MM.1S (cell line): ENCODE data around the gene MINK1.

ENCODE experiments used
- DNase-seq: peaks from one replicate; pipeline ENCODE4 v3.0.0-alpha.2; 2015
- H2AFZ ChIP-seq: fragments of 300-600 bp; sonication (generic); 2 replicates; pipeline ENCODE4 v1.6.0; 2016; ENCODE audit warnings: antibody characterized with exemption, low read length
- H3F3A ChIP-seq: fragments of 300-600 bp; sonication (generic); 2 replicates; pipeline ENCODE4 v1.6.1; 2016; ENCODE audit warnings: mild to moderate bottlenecking, antibody characterized with exemption, low read length, moderate library complexity, mixed read lengths; ENCODE audit not compliant: insufficient read depth
- H3K27ac ChIP-seq: fragments of 300-600 bp; sonication (generic); 2 replicates; pipeline ENCODE4 v1.5.1; 2016; ENCODE audit warnings: mild to moderate bottlenecking, low read length
- H3K27me3 ChIP-seq: fragments of 300-600 bp; sonication (generic); replicated peaks from 2 replicates; pipeline ENCODE4 v1.6.0; 2016; ENCODE audit warnings: low read length; ENCODE audit not compliant: insufficient read depth
- H3K36me3 ChIP-seq: fragments of 300-600 bp; sonication (generic); replicated peaks from 2 replicates; pipeline ENCODE4 v1.6.1; 2016; ENCODE audit warnings: mild to moderate bottlenecking, low read length, mixed read lengths; ENCODE audit not compliant: insufficient read depth
- H3K4me1 ChIP-seq: fragments of 300-600 bp; sonication (generic); 2 replicates; pipeline ENCODE4 v1.6.1; 2016; ENCODE audit warnings: low read length, mixed read lengths
- H3K4me2 ChIP-seq: fragments of 300-600 bp; sonication (generic); 2 replicates; pipeline ENCODE4 v1.6.0; 2016; ENCODE audit warnings: low read depth, low read length
- H3K4me3 ChIP-seq: fragments of 300-600 bp; sonication (generic); 2 replicates; pipeline ENCODE4 v1.5.1; 2016; ENCODE audit warnings: low read length, mixed read lengths
- H3K79me2 ChIP-seq: fragments of 300-600 bp; sonication (generic); 2 replicates; pipeline ENCODE4 v1.6.1; 2016; ENCODE audit warnings: mixed run types, low read length, mixed read lengths
- H3K9ac ChIP-seq: fragments of 300-600 bp; sonication (generic); 2 replicates; pipeline ENCODE4 v1.6.1; 2016; ENCODE audit warnings: low read length, mixed read lengths
- H3K9me2 ChIP-seq: fragments of 300-600 bp; sonication (generic); replicated peaks from 2 replicates; pipeline ENCODE4 v1.6.1; 2016; ENCODE audit warnings: mild to moderate bottlenecking, low read length, mixed read lengths; ENCODE audit not compliant: insufficient read depth
- H3K9me3 ChIP-seq: fragments of 300-600 bp; sonication (generic); replicated peaks from 2 replicates; pipeline ENCODE4 v1.6.1; 2016; ENCODE audit warnings: mild to moderate bottlenecking, low read length, mixed read lengths; ENCODE audit not compliant: insufficient read depth
- H4K20me1 ChIP-seq: fragments of 300-600 bp; sonication (generic); 2 replicates; pipeline ENCODE4 v1.6.1; 2016; ENCODE audit warnings: mild to moderate bottlenecking, low read length, moderate library complexity, mixed read lengths; ENCODE audit not compliant: insufficient read depth
- EZH2 ChIP-seq: fragments of 300-600 bp; sonication (generic); optimal IDR thresholded peaks from 2 replicates; pipeline ENCODE3; 2017; ENCODE audit warnings: low read depth, mild to moderate bottlenecking, antibody characterized with exemption, low read length, mixed read lengths
- EZH2phosphoT487 ChIP-seq: fragments of 300-600 bp; sonication (generic); IDR thresholded peaks from 2 replicates; pipeline ENCODE4 v1.6.1; 2018; ENCODE audit warnings: antibody characterized with exemption, low read length
- TF ChIP-seq, protein P1 (sequence below): fragments of 300-600 bp; sonication (generic); IDR thresholded peaks from 2 replicates; pipeline ENCODE4 v1.5.1; 2016; ENCODE audit warnings: antibody characterized with exemption, low read length, mixed read lengths

MINK1 gene

DNA sequence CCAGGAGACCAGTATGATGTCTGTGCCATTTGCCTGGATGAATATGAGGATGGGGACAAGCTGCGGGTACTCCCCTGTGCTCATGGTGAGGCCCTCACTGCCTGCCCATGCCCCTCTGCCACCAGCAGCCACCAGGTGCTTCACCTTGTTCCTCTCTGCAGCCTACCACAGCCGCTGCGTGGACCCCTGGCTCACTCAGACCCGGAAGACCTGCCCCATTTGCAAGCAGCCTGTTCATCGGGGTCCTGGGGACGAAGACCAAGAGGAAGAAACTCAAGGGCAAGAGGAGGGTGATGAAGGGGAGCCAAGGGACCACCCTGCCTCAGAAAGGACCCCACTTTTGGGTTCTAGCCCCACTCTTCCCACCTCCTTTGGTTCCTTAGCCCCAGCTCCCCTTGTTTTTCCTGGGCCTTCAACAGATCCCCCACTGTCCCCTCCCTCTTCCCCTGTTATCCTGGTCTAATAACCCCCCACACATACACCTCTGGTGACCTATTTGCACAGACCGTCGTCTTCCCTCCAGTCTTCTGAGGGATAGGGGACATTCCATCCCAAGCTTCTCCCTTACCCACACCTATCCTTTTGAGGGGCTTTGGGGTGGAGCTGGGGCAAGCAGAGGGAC is 111.5 kb downstream of the MINK1 start:
- H3K27ac ChIP-seq, result peak overlapping the region; percentile 55; the same call in 1 of the 2 replicates
- no peaks in the 10 kb centered on the region for H3K9me2 ChIP-seq
- H3K4me3 ChIP-seq, result no peak overlapping the region
- H3K4me1 ChIP-seq, result peaks cover 35% of the 10 kb centered on the region
- peaks cover 81% of the 10 kb centered on the region for H3K79me2 ChIP-seq
- no peaks in the 10 kb centered on the region for H3K9me3 ChIP-seq
- H3K4me2 ChIP-seq, result peak overlapping the region; percentile 95; the same call in 1 of the 2 replicates
- no peak overlapping the region; the same call in 1 of the 2 replicates for H3K9ac ChIP-seq
- H2AFZ ChIP-seq, result no peak overlapping the region
- peaks cover 28% of the 10 kb centered on the region for H4K20me1 ChIP-seq
- no peak for TF ChIP-seq EZH2
- no peak for TF ChIP-seq EZH2phosphoT487
- TF ChIP-seq, protein P1, sequence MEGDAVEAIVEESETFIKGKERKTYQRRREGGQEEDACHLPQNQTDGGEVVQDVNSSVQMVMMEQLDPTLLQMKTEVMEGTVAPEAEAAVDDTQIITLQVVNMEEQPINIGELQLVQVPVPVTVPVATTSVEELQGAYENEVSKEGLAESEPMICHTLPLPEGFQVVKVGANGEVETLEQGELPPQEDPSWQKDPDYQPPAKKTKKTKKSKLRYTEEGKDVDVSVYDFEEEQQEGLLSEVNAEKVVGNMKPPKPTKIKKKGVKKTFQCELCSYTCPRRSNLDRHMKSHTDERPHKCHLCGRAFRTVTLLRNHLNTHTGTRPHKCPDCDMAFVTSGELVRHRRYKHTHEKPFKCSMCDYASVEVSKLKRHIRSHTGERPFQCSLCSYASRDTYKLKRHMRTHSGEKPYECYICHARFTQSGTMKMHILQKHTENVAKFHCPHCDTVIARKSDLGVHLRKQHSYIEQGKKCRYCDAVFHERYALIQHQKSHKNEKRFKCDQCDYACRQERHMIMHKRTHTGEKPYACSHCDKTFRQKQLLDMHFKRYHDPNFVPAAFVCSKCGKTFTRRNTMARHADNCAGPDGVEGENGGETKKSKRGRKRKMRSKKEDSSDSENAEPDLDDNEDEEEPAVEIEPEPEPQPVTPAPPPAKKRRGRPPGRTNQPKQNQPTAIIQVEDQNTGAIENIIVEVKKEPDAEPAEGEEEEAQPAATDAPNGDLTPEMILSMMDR, result no peak
- H3F3A ChIP-seq, result peaks cover 80% of the 10 kb centered on the region
- H3K36me3 ChIP-seq, result no peaks in the 10 kb centered on the region
- H3K27me3 ChIP-seq, result no peaks in the 10 kb centered on the region
- no peak for DNase-seq

DNA sequence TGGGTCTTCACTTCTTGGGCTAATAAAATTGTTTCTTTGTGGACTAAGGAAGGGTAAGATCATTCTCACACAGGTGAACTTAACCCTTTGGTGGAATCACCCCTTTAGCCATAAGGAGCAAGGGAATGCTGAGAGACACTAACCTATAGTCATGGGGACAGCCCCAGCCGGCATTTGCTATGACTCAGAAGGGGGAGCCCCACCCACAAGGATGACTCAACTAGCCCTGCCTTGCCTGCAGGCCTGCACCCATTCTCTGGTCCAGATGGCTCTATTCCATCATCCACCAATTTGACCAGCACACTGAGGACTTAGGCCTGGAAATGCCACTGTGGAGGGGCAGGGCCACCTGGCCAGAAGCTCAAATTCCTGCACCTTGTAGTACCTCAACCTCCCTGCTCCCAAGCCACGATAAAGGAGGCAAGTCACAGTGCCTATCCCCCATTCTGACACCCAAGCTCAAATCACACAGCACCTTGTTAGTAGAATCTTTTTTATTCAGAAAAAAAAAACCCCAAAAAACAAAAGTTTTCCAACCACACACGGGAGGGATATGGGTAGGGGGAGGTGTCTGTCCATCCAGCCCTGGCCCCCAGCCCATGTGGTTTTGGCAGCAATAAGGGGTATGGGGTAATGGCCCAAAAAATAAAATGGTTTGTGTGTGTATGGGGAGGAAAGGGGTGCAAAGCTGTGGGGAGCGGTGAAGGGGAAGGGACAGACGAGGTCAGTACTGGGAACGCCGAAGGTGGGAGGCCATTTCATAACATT is 112.2 kb downstream of the MINK1 start:
- no peaks in the 10 kb centered on the region for H3K27me3 ChIP-seq
- TF ChIP-seq EZH2, result no peak
- H4K20me1 ChIP-seq, result peaks cover 28% of the 10 kb centered on the region
- no peaks in the 10 kb centered on the region for H3K9me3 ChIP-seq
- peaks cover 35% of the 10 kb centered on the region for H3K4me1 ChIP-seq
- peak overlapping the region; percentile 95 for H3K4me2 ChIP-seq
- H3K9ac ChIP-seq, result no peak overlapping the region; the same call in 1 of the 2 replicates
- peaks cover 81% of the 10 kb centered on the region for H3F3A ChIP-seq
- no peak overlapping the region for H2AFZ ChIP-seq
- H3K9me2 ChIP-seq, result no peaks in the 10 kb centered on the region
- peaks cover 83% of the 10 kb centered on the region for H3K79me2 ChIP-seq
- no peak overlapping the region for H3K4me3 ChIP-seq
- H3K27ac ChIP-seq, result peak overlapping the region; percentile 55; the same call in 1 of the 2 replicates
- no peaks in the 10 kb centered on the region for H3K36me3 ChIP-seq
- DNase-seq, result peak; percentile 61

DNA sequence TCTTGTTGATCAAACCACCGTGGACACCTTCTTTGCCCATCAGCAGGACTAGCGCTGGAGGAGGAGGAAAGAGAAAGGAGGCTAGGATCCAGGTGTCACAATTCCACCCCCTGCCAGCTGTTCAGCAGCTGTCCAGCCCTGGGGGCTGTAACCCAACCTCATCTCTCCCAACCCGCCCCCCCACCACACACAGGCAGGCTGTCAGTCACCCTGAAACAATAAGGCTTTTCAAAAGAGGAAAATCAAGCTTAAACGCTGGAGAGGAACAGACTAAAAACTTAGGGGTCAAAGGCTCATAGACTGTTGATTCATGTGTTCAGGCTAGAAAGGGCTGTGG is 112.8 kb downstream of the MINK1 start:
- Histone ChIP-seq H3F3A (peaks cover 78% of the 10 kb centered on the region), H3K79me2 (peaks cover 80% of the 10 kb centered on the region), H3K27me3 (no peaks in the 10 kb centered on the region), H3K9ac (peak overlapping the region; percentile 99; the same call in 1 of the 2 replicates), H3K4me1 (peaks cover 41% of the 10 kb centered on the region), H3K9me3 (no peaks in the 10 kb centered on the region), H3K4me3 (peak overlapping the region; percentile 99), H3K36me3 (no peaks in the 10 kb centered on the region), H3K27ac (peak overlapping the region; percentile 55; the same call in 1 of the 2 replicates), H3K9me2 (no peaks in the 10 kb centered on the region), H4K20me1 (peaks cover 28% of the 10 kb centered on the region), H3K4me2 (peak overlapping the region; percentile 95), H2AFZ (no peak overlapping the region)
- TF ChIP-seq EZH2phosphoT487 (no peak), EZH2 (no peak)
- TF ChIP-seq, protein P1, result no peak
- DNase-seq, result no peak
